ENCODE data around the gene ANKRD30B. TPM values are rescaled to one million over a fixed set of nuclear protein-coding genes. Genes with fewer than 3 reads are reported as not detected.
"Not testable (repeated sequence)": the region's sequence is repeated elsewhere in the genome, so short reads cannot be mapped to it uniquely, and the experiment has no call there.

ANKRD30B gene
- total and polyA plus RNA-seq, 2 of the 8 experiments (the other 6 are each of a cell fraction or from before 2014, with no cell fraction given) = not detected

DNA sequence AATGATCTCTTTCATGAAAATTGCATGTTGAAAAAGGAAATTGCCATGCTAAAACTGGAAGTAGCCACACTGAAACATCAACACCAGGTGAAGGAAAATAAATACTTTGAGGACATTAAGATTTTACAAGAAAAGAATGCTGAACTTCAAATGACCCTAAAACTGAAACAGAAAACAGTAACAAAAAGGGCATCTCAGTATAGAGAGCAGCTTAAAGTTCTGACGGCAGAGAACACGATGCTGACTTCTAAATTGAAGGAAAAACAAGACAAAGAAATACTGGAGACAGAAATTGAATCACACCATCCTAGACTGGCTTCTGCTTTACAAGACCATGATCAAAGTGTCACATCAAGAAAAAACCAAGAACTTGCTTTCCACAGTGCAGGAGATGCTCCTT lies 103.6 kb downstream of the ANKRD30B start:
- H3K27me3 ChIP-seq (replicated peaks in 1 of 4; ENCODE audit: control insufficient read depth in 3 of 4, extremely low read depth in 1 of 4, insufficient read depth in 3 of 4, low read length in 3 of 4); H3K4me3 ChIP-seq (ENCODE audit: extremely low read depth in 1 of 4, insufficient read depth in 2 of 4, low read depth in 3 of 4, low read length in 4 of 4); H4K8ac ChIP-seq (ENCODE audit: extremely low read depth, insufficient read depth, low read length); H3K23me2 ChIP-seq (ENCODE audit: low read depth, low read length); H3K27ac ChIP-seq (ENCODE audit: low read depth, low read length); H2BK20ac ChIP-seq (ENCODE audit: low read length); H2BK5ac ChIP-seq (ENCODE audit: low read depth, low read length); H3K56ac ChIP-seq (replicated peaks; ENCODE audit: insufficient read length, low read depth, low read length); H4K91ac ChIP-seq (replicated peaks; ENCODE audit: insufficient read length, low read length); H3K23ac ChIP-seq (ENCODE audit: insufficient read length); H2BK120ac ChIP-seq (replicated peaks; ENCODE audit: low read depth, low read length); FAIRE-seq; H2AFZ ChIP-seq (ENCODE audit: low read length); H3K79me1 ChIP-seq (ENCODE audit: low read depth, low read length); CTCF ChIA-PET (ENCODE audit: partially characterized antibody); H3K79me2 ChIP-seq (ENCODE audit: control insufficient read depth in 1 of 2, insufficient read depth in 2 of 2, low read length in 2 of 2); H3K4me2 ChIP-seq (ENCODE audit: insufficient read depth in 1 of 2, low read depth in 2 of 2, low read length in 2 of 2); H4K5ac ChIP-seq (ENCODE audit: insufficient read length, low read depth, low read length); H3K18ac ChIP-seq (ENCODE audit: extremely low read depth, low read length); POLR2A ChIA-PET (ENCODE audit: partially characterized antibody); H3K14ac ChIP-seq (ENCODE audit: insufficient read length); H3K9ac ChIP-seq (replicated peaks in 1 of 4; ENCODE audit: extremely low read depth in 1 of 4, low read depth in 3 of 4, low read length in 3 of 4); H3K4me1 ChIP-seq (replicated peaks in 1 of 4; ENCODE audit: control insufficient read depth in 3 of 4, insufficient read depth in 4 of 4, low read length in 3 of 4); H2BK15ac ChIP-seq (ENCODE audit: low read length); H2AK5ac ChIP-seq (ENCODE audit: low read depth, low read length); H2BK12ac ChIP-seq (ENCODE audit: low read depth, low read length); DNase-seq (ENCODE audit: low read depth in 1 of 2, low spot score in 2 of 2); H3K36me3 ChIP-seq (ENCODE audit: control insufficient read depth in 2 of 4, insufficient read depth in 4 of 4, low read length in 3 of 4); H4K20me1 ChIP-seq (replicated peaks in 1 of 2; ENCODE audit: control insufficient read depth in 1 of 2, insufficient read depth in 2 of 2, low read length in 2 of 2); H3K4ac ChIP-seq (replicated peaks; ENCODE audit: insufficient read length, low read depth, low read length): not testable (repeated sequence)
- 88% methylated on average over 2 of the region's 2 CpGs; no CpG with 5 or more reads in 1 of the 2 experiments for WGBS, 2 experiments (ENCODE audit: extremely low coverage in 1 of 2, insufficient coverage in 1 of 2, insufficient read length in 1 of 2, insufficient replicate concordance in 2 of 2, low coverage in 1 of 2, low lambda C conversion rate in 2 of 2, missing lambda C conversion rate in 1 of 2)
- peaks cover 0 to 14% of the 10 kb centered on the region in 2 experiments; a peak in 2 of 4 replicates for H3K9me3 ChIP-seq (ENCODE audit: insufficient read depth in 2 of 2, low read depth in 1 of 2, low read length in 1 of 2)

DNA sequence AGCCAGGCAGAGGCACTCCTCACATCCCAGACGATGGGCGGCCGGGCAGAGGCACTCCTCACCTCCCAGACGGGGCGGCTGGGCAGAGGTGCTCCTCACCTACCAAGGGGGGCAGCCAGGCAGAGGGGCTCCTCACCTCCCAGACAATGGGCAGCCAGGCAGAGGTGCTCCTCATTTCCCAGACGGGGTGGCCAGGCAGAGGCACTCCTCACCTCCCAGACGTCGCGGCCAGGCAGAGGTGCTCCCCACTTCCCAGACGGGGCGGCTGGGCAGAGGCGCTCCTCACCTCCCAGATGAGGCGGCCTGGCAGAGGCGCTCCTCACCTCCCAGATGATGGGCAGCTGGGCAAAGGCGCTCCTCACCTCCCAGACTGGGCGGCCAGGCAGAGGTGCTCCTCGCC lies 107.7 kb downstream of the ANKRD30B start:
- H3K4ac ChIP-seq (replicated peaks; ENCODE audit: insufficient read length, low read depth, low read length); POLR2A ChIA-PET (ENCODE audit: partially characterized antibody); H4K91ac ChIP-seq (replicated peaks; ENCODE audit: insufficient read length, low read length); H2BK120ac ChIP-seq (replicated peaks; ENCODE audit: low read depth, low read length); H3K36me3 ChIP-seq (ENCODE audit: control insufficient read depth in 2 of 4, insufficient read depth in 4 of 4, low read length in 3 of 4); H3K56ac ChIP-seq (replicated peaks; ENCODE audit: insufficient read length, low read depth, low read length); FAIRE-seq; H2BK20ac ChIP-seq (ENCODE audit: low read length); H2BK12ac ChIP-seq (ENCODE audit: low read depth, low read length); H3K23ac ChIP-seq (ENCODE audit: insufficient read length); H2AK5ac ChIP-seq (ENCODE audit: low read depth, low read length); CTCF ChIA-PET (ENCODE audit: partially characterized antibody); H4K20me1 ChIP-seq (replicated peaks in 1 of 2; ENCODE audit: control insufficient read depth in 1 of 2, insufficient read depth in 2 of 2, low read length in 2 of 2); H3K23me2 ChIP-seq (ENCODE audit: low read depth, low read length); H3K4me1 ChIP-seq (replicated peaks in 1 of 4; ENCODE audit: control insufficient read depth in 3 of 4, insufficient read depth in 4 of 4, low read length in 3 of 4); H3K9ac ChIP-seq (replicated peaks in 1 of 4; ENCODE audit: extremely low read depth in 1 of 4, low read depth in 3 of 4, low read length in 3 of 4); H4K5ac ChIP-seq (ENCODE audit: insufficient read length, low read depth, low read length); H3K4me3 ChIP-seq (ENCODE audit: extremely low read depth in 1 of 4, insufficient read depth in 2 of 4, low read depth in 3 of 4, low read length in 4 of 4); DNase-seq (ENCODE audit: low read depth in 1 of 2, low spot score in 2 of 2); H3K27me3 ChIP-seq (replicated peaks in 1 of 4; ENCODE audit: control insufficient read depth in 3 of 4, extremely low read depth in 1 of 4, insufficient read depth in 3 of 4, low read length in 3 of 4); H4K8ac ChIP-seq (ENCODE audit: extremely low read depth, insufficient read depth, low read length); H3K18ac ChIP-seq (ENCODE audit: extremely low read depth, low read length); H3K27ac ChIP-seq (ENCODE audit: low read depth, low read length); H2BK5ac ChIP-seq (ENCODE audit: low read depth, low read length); H3K14ac ChIP-seq (ENCODE audit: insufficient read length); H3K79me2 ChIP-seq (ENCODE audit: control insufficient read depth in 1 of 2, insufficient read depth in 2 of 2, low read length in 2 of 2); H3K4me2 ChIP-seq (ENCODE audit: insufficient read depth in 1 of 2, low read depth in 2 of 2, low read length in 2 of 2); H2BK15ac ChIP-seq (ENCODE audit: low read length); H3K79me1 ChIP-seq (ENCODE audit: low read depth, low read length); H2AFZ ChIP-seq (ENCODE audit: low read length): not testable (repeated sequence)
- peaks cover 0 to 26% of the 10 kb centered on the region in 2 experiments; a peak in 2 of 4 replicates for H3K9me3 ChIP-seq (ENCODE audit: insufficient read depth in 2 of 2, low read depth in 1 of 2, low read length in 1 of 2)
- 100% methylated on average over 3 of the region's 17 CpGs; no CpG with 5 or more reads in 1 of the 2 experiments for WGBS, 2 experiments (ENCODE audit: extremely low coverage in 1 of 2, insufficient coverage in 1 of 2, insufficient read length in 1 of 2, insufficient replicate concordance in 2 of 2, low coverage in 1 of 2, low lambda C conversion rate in 2 of 2, missing lambda C conversion rate in 1 of 2)
